ENCODE results near the gene ANAPC10.

- no peak for TF ChIP-seq CTCF (conservative IDR thresholded peaks at IDR 0.05)
- TF ChIP-seq ZFX (IDR thresholded peaks at IDR 0.05) = no peak
Observed at GRCh38 chr4:145075742-145076468, 22.1 kb downstream of the ANAPC10 start.
